MCF 10A (cell line): ENCODE results near the gene PPFIA2. TPM values are rescaled to one million over a fixed set of nuclear protein-coding genes. Genes with fewer than 3 reads are reported as not detected.
A peak's percentile ranks its signal among the peaks of the same experiment; 100 is the strongest.

Experiments
- BruUV-seq: library from RNA; stranded (reverse); fragments of 400-500 nt; replicated peaks from 2 replicates; lab custom pipeline; 2021; lab: Mats Ljungman, UMichigan
- CTCF ChIA-PET: fragments of 300-600 bp; sonication (Branson Sonifier 250); formaldehyde crosslinking; extraction: SDS; loops from one replicate; lab custom pipeline; 2021; ENCODE audit warnings: antibody characterized with exemption, inconsistent platforms; lab: Yijun Ruan, JAX
- POLR2A ChIA-PET: fragments of 300-600, 350-650 bp; sonication (Branson Sonifier 250); formaldehyde crosslinking; extraction: SDS; loops from one replicate; lab custom pipeline; 2020; ENCODE audit warnings: antibody characterized with exemption, inconsistent platforms; lab: Yijun Ruan, JAX
- DNase-seq: peaks from one replicate; pipeline ENCODE4 v3.0.0-alpha.2; 2018; ENCODE audit not compliant: unreplicated experiment
- H3K27ac Mint-ChIP-seq: one replicate; pipeline ENCODE4 v1.8.0; 2022; ENCODE audit warnings: mild to moderate bottlenecking, low read depth, mixed read lengths; ENCODE audit not compliant: unreplicated experiment
- H3K27me3 Mint-ChIP-seq: one replicate; pipeline ENCODE4 v1.8.0; 2022; ENCODE audit warnings: mixed read lengths; ENCODE audit not compliant: insufficient read depth, unreplicated experiment
- H3K36me3 Mint-ChIP-seq: one replicate; pipeline ENCODE4 v1.8.0; 2022; ENCODE audit warnings: mild to moderate bottlenecking, moderate library complexity, mixed read lengths; ENCODE audit not compliant: insufficient read depth, unreplicated experiment
- H3K4me1 Mint-ChIP-seq: one replicate; pipeline ENCODE4 v1.8.0; 2022; ENCODE audit warnings: mixed read lengths; ENCODE audit not compliant: insufficient read depth, unreplicated experiment
- H3K4me3 Mint-ChIP-seq: one replicate; pipeline ENCODE4 v1.8.0; 2022; ENCODE audit warnings: mild to moderate bottlenecking, moderate library complexity, mixed read lengths; ENCODE audit not compliant: unreplicated experiment
- H3K9me3 Mint-ChIP-seq: one replicate; pipeline ENCODE4 v1.8.0; 2022; ENCODE audit warnings: mixed read lengths; ENCODE audit not compliant: unreplicated experiment
- intact Hi-C: fragments of 100-400 bp; cut with micrococcal nuclease; formaldehyde crosslinking; loops from 2 replicates; pipeline ENCODE4 v1.14.1; 2022
- total RNA-seq: library from RNA; stranded (reverse); gene quantifications from 2 replicates; pipeline ENCODE4 v1.2.3, GENCODE V29; 2022
- TF ChIP-seq, protein P1 (sequence below): fragments of 200-600 bp; IDR thresholded peaks from one replicate; pipeline ENCODE4 v1.8.0; 2022; ENCODE audit warnings: antibody characterized with exemption, mild to moderate bottlenecking; ENCODE audit not compliant: unreplicated experiment

PPFIA2 gene
- total RNA-seq, 1 experiment from 2014 or later = 2.2 TPM

DNA sequence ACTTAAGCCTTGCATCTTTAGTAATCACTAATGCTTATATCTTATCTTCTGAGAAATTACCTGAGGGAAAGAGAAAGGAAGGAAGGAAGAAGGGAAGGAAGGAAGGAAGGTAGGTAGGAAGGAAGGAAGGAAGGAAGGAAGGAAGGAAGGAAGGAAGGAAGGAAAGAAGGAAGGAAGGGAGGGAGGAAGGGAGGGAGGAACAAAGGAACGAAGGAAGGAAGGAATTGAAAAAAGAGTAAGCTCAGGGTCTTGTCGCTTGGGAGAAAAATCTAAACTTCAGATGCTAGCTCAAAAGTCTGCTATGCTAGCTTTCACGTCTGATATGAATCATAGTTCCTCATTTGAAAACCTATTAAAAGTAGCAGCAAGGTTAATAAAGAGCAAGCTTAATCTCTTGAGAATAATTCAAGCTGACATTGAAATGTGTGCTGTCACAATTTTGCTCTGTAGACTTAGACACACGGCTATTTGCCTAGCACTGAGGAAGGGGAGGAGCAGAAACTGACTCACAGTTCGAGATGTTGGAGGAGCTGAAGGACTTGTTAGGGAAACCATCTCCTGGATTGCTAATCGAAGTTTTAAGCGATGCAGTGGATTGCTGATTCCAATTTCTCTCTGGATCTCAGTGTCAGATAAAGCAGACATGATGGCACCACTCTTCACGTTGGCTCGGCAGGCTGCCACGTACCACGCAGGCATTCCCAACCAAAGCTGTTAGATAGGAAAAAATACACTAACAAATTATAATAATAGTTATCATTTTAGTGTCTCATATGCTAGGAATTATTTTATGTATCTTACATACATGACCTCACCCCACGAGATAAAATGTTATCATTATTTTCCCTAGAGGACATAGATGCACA, 464.6 kb downstream of the PPFIA2 start:
- no peaks in the 10 kb centered on the region for H3K36me3 Mint-ChIP-seq
- H3K4me3 Mint-ChIP-seq = no peak overlapping the region
- no peaks in the 10 kb centered on the region for H3K4me1 Mint-ChIP-seq
- DNase-seq = no peak
- peaks cover 60% of the 10 kb centered on the region for H3K27me3 Mint-ChIP-seq
- no peak overlapping the region for H3K27ac Mint-ChIP-seq
- TF ChIP-seq, protein P1, sequence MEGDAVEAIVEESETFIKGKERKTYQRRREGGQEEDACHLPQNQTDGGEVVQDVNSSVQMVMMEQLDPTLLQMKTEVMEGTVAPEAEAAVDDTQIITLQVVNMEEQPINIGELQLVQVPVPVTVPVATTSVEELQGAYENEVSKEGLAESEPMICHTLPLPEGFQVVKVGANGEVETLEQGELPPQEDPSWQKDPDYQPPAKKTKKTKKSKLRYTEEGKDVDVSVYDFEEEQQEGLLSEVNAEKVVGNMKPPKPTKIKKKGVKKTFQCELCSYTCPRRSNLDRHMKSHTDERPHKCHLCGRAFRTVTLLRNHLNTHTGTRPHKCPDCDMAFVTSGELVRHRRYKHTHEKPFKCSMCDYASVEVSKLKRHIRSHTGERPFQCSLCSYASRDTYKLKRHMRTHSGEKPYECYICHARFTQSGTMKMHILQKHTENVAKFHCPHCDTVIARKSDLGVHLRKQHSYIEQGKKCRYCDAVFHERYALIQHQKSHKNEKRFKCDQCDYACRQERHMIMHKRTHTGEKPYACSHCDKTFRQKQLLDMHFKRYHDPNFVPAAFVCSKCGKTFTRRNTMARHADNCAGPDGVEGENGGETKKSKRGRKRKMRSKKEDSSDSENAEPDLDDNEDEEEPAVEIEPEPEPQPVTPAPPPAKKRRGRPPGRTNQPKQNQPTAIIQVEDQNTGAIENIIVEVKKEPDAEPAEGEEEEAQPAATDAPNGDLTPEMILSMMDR = no peak
- H3K9me3 Mint-ChIP-seq = no peaks in the 10 kb centered on the region
- POLR2A ChIA-PET = interaction anchor here (0.7 kb wide), 1 partner anchor 78 kb away, joined by 3 read pairs; no protein-coding TSS in a partner anchor
- no TSS peak for BruUV-seq
- intact Hi-C loops = no loop called here
- CTCF ChIA-PET = interaction anchor here (0.6 kb wide), 1 partner anchor 36 kb away, joined by 3 read pairs; no protein-coding TSS in a partner anchor

DNA sequence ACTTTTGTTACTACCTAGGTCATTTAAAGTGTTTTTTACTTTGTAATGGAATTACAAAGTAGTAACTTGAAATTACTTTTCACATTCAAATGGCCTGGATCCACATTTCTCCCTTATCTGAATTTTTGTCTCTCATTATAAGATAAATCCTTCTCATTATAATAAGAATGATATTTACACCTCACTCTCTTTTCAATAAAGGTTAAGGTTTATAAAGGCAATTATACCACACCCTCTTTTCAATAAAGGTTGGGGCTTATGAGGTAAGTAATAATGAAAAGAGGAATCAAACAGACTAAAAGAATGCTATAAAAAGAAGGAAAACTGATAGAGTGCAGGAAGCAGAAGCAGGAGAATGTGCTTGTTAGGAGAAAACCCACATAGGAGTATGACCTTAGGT, 470.5 kb downstream of the PPFIA2 start:
- intact Hi-C loops = no loop called here
- H3K4me3 Mint-ChIP-seq = no peak overlapping the region
- no peaks in the 10 kb centered on the region for H3K36me3 Mint-ChIP-seq
- ChIA-PET CTCF (no interaction called here), POLR2A (no interaction called here)
- no TSS peak for BruUV-seq
- no peak for DNase-seq
- no peaks in the 10 kb centered on the region for H3K4me1 Mint-ChIP-seq
- H3K9me3 Mint-ChIP-seq = no peaks in the 10 kb centered on the region
- H3K27ac Mint-ChIP-seq = no peak overlapping the region
- peaks cover 61% of the 10 kb centered on the region for H3K27me3 Mint-ChIP-seq
- TF ChIP-seq, protein P1 = no peak

DNA sequence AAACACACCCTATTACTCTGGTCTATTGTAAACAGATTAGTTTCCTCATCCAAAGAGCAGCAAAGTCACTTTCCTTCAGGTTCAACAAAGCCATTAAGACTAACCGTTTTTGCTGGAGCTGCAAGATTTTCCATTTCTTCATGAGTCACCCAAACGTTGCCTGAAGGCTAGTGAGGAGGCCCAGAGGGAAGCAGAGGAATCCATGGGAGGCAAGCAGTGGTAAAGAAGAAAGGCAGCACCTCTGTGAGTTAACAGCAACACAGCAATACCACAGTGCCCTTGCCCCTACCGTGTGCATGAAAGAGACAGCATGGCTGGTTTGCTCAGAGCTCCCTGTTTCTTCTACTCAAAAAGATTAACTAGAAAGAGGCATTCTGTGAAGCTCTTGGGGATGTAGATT, 475.0 kb downstream of the PPFIA2 start:
- CTCF ChIA-PET = interaction anchor here (0.6 to 0.7 kb wide), 2 partner anchors 35 to 1094 kb away, joined by 4 read pairs; no protein-coding TSS in a partner anchor
- peak; percentile 36 for DNase-seq
- POLR2A ChIA-PET = no interaction called here

More for the DNA sequence above, 475.0 kb downstream of the PPFIA2 start:
- TF ChIP-seq, protein P1 = no peak
- H3K27me3 Mint-ChIP-seq = peaks cover 53% of the 10 kb centered on the region
- no peaks in the 10 kb centered on the region for H3K4me1 Mint-ChIP-seq
- BruUV-seq = no TSS peak
- H3K9me3 Mint-ChIP-seq = no peaks in the 10 kb centered on the region
- no peaks in the 10 kb centered on the region for H3K36me3 Mint-ChIP-seq
- intact Hi-C loops = no loop called here
- no peak overlapping the region for H3K4me3 Mint-ChIP-seq
- no peak overlapping the region for H3K27ac Mint-ChIP-seq
